ENCODE data around the gene CFAP299. TPM values are rescaled to one million over a fixed set of nuclear protein-coding genes. Genes with fewer than 3 reads are reported as not detected.

Gene CFAP299
- total and polyA plus RNA-seq, 2 of the 8 experiments (the other 6 are each of a cell fraction or from before 2014, with no cell fraction given): not detected

DNA sequence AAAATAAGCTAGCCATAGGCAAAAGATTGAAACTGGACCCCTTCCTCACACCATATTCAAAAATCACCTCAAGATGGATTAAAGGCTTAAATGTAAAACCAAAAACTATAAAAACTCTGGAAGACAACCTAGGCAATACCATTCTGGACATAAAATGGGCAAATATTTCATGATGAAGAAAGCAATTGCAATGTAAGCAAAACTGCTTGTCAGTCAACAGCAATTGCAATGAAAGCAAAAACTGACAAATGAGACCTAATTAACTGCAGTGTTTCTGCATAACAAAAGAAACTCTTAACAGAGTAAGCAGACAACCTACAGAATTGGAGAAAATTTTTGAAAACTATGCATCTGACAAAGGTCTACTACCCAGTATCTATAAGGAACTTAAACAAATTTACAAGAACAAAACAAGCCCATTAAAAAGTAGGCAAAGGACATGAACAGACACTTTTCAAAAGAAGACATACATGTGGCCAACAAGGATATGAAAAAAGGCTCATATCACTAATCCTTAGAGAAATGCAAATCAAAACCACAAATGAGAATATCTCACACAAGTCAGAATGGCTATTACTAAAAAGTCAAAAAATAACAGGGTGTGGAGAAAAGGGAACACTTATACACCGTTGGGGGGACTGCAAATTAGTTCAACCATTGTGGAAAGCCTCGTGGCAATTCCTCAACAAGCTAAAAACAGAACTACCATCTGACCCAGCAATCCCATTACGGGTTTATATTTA, 46.7 kb downstream of the CFAP299 start:
- no peak overlapping the region for H2AK5ac ChIP-seq (ENCODE audit: low read depth, low read length)
- H3K36me3 ChIP-seq (ENCODE audit: control insufficient read depth in 2 of 4, insufficient read depth in 4 of 4, low read length in 3 of 4): no peaks in the 10 kb centered on the region
- no peak overlapping the region for H3K9ac ChIP-seq (replicated peaks in 1 of 4; ENCODE audit: extremely low read depth in 1 of 4, low read depth in 3 of 4, low read length in 3 of 4)
- H3K27ac ChIP-seq (ENCODE audit: low read depth, low read length): no peak overlapping the region
- no peak overlapping the region for H4K91ac ChIP-seq (replicated peaks; ENCODE audit: insufficient read length, low read length)
- no peaks in the 10 kb centered on the region for H3K79me1 ChIP-seq (ENCODE audit: low read depth, low read length)
- no peak overlapping the region for H3K4me2 ChIP-seq (ENCODE audit: insufficient read depth in 1 of 2, low read depth in 2 of 2, low read length in 2 of 2)
- H3K18ac ChIP-seq (ENCODE audit: extremely low read depth, low read length): no peak overlapping the region
- H3K9me3 ChIP-seq (ENCODE audit: insufficient read depth in 2 of 2, low read depth in 1 of 2, low read length in 1 of 2): peaks cover 0 to 7% of the 10 kb centered on the region in 2 experiments; a peak in 2 of 4 replicates
- WGBS, 2 experiments (ENCODE audit: extremely low coverage in 1 of 2, insufficient coverage in 1 of 2, insufficient read length in 1 of 2, insufficient replicate concordance in 2 of 2, low coverage in 1 of 2, low lambda C conversion rate in 2 of 2, missing lambda C conversion rate in 1 of 2): 89% methylated on average over 3 of the region's 3 CpGs; no CpG with 5 or more reads in 1 of the 2 experiments
- H3K79me2 ChIP-seq (ENCODE audit: control insufficient read depth in 1 of 2, insufficient read depth in 2 of 2, low read length in 2 of 2): no peaks in the 10 kb centered on the region
- H2AFZ ChIP-seq (ENCODE audit: low read length): no peak overlapping the region
- FAIRE-seq (no peak), DNase-seq (ENCODE audit: low read depth in 1 of 2, low spot score in 2 of 2) (no peak)
- no peak overlapping the region for H3K4ac ChIP-seq (replicated peaks; ENCODE audit: insufficient read length, low read depth, low read length)
- H3K4me1 ChIP-seq (replicated peaks in 1 of 4; ENCODE audit: control insufficient read depth in 3 of 4, insufficient read depth in 4 of 4, low read length in 3 of 4): no peaks in the 10 kb centered on the region
- no peak overlapping the region for H2BK120ac ChIP-seq (replicated peaks; ENCODE audit: low read depth, low read length)
- no peak overlapping the region for H3K56ac ChIP-seq (replicated peaks; ENCODE audit: insufficient read length, low read depth, low read length)
- H3K27me3 ChIP-seq (replicated peaks in 1 of 4; ENCODE audit: control insufficient read depth in 3 of 4, extremely low read depth in 1 of 4, insufficient read depth in 3 of 4, low read length in 3 of 4): no peaks in the 10 kb centered on the region
- ChIA-PET POLR2A (ENCODE audit: partially characterized antibody) (no interaction called here), CTCF (ENCODE audit: partially characterized antibody) (no interaction called here)
- H2BK12ac ChIP-seq (ENCODE audit: low read depth, low read length): no peak overlapping the region
- H2BK15ac ChIP-seq (ENCODE audit: low read length): no peak overlapping the region
- H4K5ac ChIP-seq (ENCODE audit: insufficient read length, low read depth, low read length): no peak overlapping the region
- no peak overlapping the region for H4K8ac ChIP-seq (ENCODE audit: extremely low read depth, insufficient read depth, low read length)
- no peak overlapping the region for H3K23ac ChIP-seq (ENCODE audit: insufficient read length)
- no peaks in the 10 kb centered on the region for H3K23me2 ChIP-seq (ENCODE audit: low read depth, low read length)
- H2BK5ac ChIP-seq (ENCODE audit: low read depth, low read length): no peak overlapping the region
- H2BK20ac ChIP-seq (ENCODE audit: low read length): no peak overlapping the region
- no peaks in the 10 kb centered on the region for H4K20me1 ChIP-seq (replicated peaks in 1 of 2; ENCODE audit: control insufficient read depth in 1 of 2, insufficient read depth in 2 of 2, low read length in 2 of 2)
- no peak overlapping the region for H3K4me3 ChIP-seq (ENCODE audit: extremely low read depth in 1 of 4, insufficient read depth in 2 of 4, low read depth in 3 of 4, low read length in 4 of 4)
- no peak overlapping the region for H3K14ac ChIP-seq (ENCODE audit: insufficient read length)
- TF ChIP-seq NRF1 (IDR thresholded peaks at IDR 0.05; ENCODE audit: low read depth, low read length) (no peak), TAF1 (IDR thresholded peaks at IDR 0.05; ENCODE audit: low read depth, low read length) (no peak), HDAC2 (IDR thresholded peaks at IDR 0.05; ENCODE audit: borderline replicate concordance in 1 of 2, low read depth in 2 of 2, low read length in 2 of 2) (no peak), RFX5 (IDR thresholded peaks at IDR 0.05; ENCODE audit: borderline replicate concordance, low read depth, low read length) (no peak), SP4 (IDR thresholded peaks at IDR 0.05; ENCODE audit: low read length) (no peak), BCL11A (IDR thresholded peaks at IDR 0.05; ENCODE audit: low read depth in 2 of 2, low read length in 2 of 2) (no peak), YY1 (IDR thresholded peaks at IDR 0.05; ENCODE audit: low read depth, low read length) (no peak)
- TF ChIP-seq, protein P1, sequence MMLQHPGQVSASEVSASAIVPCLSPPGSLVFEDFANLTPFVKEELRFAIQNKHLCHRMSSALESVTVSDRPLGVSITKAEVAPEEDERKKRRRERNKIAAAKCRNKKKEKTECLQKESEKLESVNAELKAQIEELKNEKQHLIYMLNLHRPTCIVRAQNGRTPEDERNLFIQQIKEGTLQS (IDR thresholded peaks at IDR 0.05; ENCODE audit: insufficient read depth, low read depth, low read length): no peak
